Endodermal cell (in vitro differentiated cells): ENCODE results near the gene TRAF3. TPM values are rescaled to one million over a fixed set of nuclear protein-coding genes. Genes with fewer than 3 reads are reported as not detected.

ENCODE experiments used
- DNase-seq: peaks from one replicate; pipeline ENCODE4 v3.0.0-alpha.2; 2017
- H3K27ac ChIP-seq: 2 replicates; pipeline ENCODE4 v1.5.1; 2013; ENCODE audit warnings: mild to moderate bottlenecking, low read depth, low read length, moderate library complexity
- H3K27me3 ChIP-seq: 2 replicates; pipeline ENCODE4 v1.6.1; 2013; ENCODE audit warnings: mild to moderate bottlenecking, low read length, moderate library complexity; ENCODE audit not compliant: insufficient read depth, control insufficient read depth, poor library complexity, severe bottlenecking
- H3K36me3 ChIP-seq: 2 replicates; pipeline ENCODE4 v1.7.0; 2013; ENCODE audit warnings: mild to moderate bottlenecking, low read length, moderate library complexity; ENCODE audit not compliant: control insufficient read depth, insufficient read depth
- H3K4me1 ChIP-seq: one replicate; pipeline ENCODE4 v1.7.0; 2013; ENCODE audit warnings: low read length; ENCODE audit not compliant: control insufficient read depth, insufficient read depth
- H3K4me3 ChIP-seq: 2 replicates; pipeline ENCODE4 v1.5.1; 2013; ENCODE audit warnings: mild to moderate bottlenecking, low read length, moderate library complexity
- H3K9ac ChIP-seq: 2 replicates; pipeline ENCODE4 v1.6.1; 2013; ENCODE audit warnings: mild to moderate bottlenecking, low read length, moderate library complexity; ENCODE audit not compliant: poor library complexity, severe bottlenecking; ENCODE audit errors: extremely low read depth
- H3K9me3 ChIP-seq: 2 replicates; pipeline ENCODE4 v1.6.1; 2013; ENCODE audit warnings: mild to moderate bottlenecking, low read length, moderate library complexity; ENCODE audit not compliant: control insufficient read depth
- H3K27ac Mint-ChIP-seq: 2 replicates; pipeline ENCODE4 v1.8.0; 2020; ENCODE audit warnings: mixed read lengths
- H3K27me3 Mint-ChIP-seq: 2 replicates; pipeline ENCODE4 v1.8.0; 2021; ENCODE audit warnings: mild to moderate bottlenecking, mixed read lengths; ENCODE audit not compliant: insufficient read depth
- H3K36me3 Mint-ChIP-seq: 2 replicates; pipeline ENCODE4 v1.8.0; 2020; ENCODE audit warnings: low read depth, mixed read lengths
- H3K4me1 Mint-ChIP-seq: 2 replicates; pipeline ENCODE4 v1.8.0; 2020; ENCODE audit warnings: mixed read lengths
- H3K4me3 Mint-ChIP-seq: 2 replicates; pipeline ENCODE4 v1.8.0; 2020; ENCODE audit warnings: mild to moderate bottlenecking, moderate library complexity, mixed read lengths
- H3K9me3 Mint-ChIP-seq: 2 replicates; pipeline ENCODE4 v1.8.0; 2020; ENCODE audit warnings: mild to moderate bottlenecking, mixed read lengths
- WGBS, 2 experiments: methylation state at CpG; one replicate each; pipeline versions ENCODE4 v1.1.5 to v1.1.7; 2013; ENCODE audit warnings: missing lambda C conversion rate in 2 of 2, mixed read lengths in 1 of 2; ENCODE audit not compliant: insufficient coverage in 1 of 2, insufficient read length in 1 of 2; 5-methylcytosine and 5-hydroxymethylcytosine counted together
- total RNA-seq, 2 donors: library from RNA; stranded (reverse); fragmentation: NEBNext Ultra II Directional in 1 of 2; extraction: Animal tissue kit (Norgen Biotek cat#: 25700) in 1 of 2; gene quantifications; 2 replicates in 1 of 2; 3 replicates in 1 of 2; pipeline ENCODE4 v1.2.1, GENCODE V29; 2021
- TF ChIP-seq, protein P1 (sequence below): fragments of 200-600 bp; sonication (generic); conservative IDR thresholded peaks from 2 replicates; pipeline ENCODE4 v1.5.0; 2021; ENCODE audit warnings: antibody characterized with exemption, mild to moderate bottlenecking

TRAF3 gene
- total RNA-seq, 2 donors from 2014 or later, result 16.7 to 23.8 TPM

DNA sequence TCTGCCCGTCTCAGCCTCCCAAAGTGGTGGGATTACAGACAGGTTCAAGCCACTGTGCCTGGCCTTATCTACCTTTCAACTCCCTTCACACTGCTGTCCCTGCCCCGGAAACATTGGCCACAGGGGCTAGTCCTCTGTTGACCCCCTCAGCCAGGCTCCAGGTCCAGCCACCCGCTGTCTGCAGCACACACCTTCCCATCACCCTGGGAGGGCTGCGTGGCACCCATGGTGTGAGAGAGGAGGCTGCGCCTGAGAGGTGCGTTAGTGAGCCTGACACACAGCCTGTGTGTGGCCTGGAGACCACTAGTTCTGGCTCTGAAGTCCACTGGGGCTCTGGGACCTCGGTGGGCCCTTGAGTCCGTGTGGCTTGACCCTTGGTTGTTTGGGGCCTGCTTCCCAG is 28.4 kb upstream of the TRAF3 start:
- Mint-ChIP-seq H3K27me3 (no peaks in the 10 kb centered on the region), H3K4me3 (no peak overlapping the region), H3K36me3 (peaks cover 20% of the 10 kb centered on the region), H3K4me1 (peaks cover 16% of the 10 kb centered on the region), H3K27ac (no peak overlapping the region), H3K9me3 (no peaks in the 10 kb centered on the region)
- Histone ChIP-seq H3K36me3 (no peaks in the 10 kb centered on the region), H3K9me3 (no peaks in the 10 kb centered on the region), H3K4me3 (no peak overlapping the region), H3K27me3 (no peaks in the 10 kb centered on the region), H3K9ac (no peak overlapping the region), H3K4me1 (peaks cover 11% of the 10 kb centered on the region), H3K27ac (no peak overlapping the region)
- 96 to 100% methylated on average over 3 to 8 of the region's 8 CpGs for WGBS, 2 experiments
- no peak for DNase-seq
- TF ChIP-seq, protein P1, sequence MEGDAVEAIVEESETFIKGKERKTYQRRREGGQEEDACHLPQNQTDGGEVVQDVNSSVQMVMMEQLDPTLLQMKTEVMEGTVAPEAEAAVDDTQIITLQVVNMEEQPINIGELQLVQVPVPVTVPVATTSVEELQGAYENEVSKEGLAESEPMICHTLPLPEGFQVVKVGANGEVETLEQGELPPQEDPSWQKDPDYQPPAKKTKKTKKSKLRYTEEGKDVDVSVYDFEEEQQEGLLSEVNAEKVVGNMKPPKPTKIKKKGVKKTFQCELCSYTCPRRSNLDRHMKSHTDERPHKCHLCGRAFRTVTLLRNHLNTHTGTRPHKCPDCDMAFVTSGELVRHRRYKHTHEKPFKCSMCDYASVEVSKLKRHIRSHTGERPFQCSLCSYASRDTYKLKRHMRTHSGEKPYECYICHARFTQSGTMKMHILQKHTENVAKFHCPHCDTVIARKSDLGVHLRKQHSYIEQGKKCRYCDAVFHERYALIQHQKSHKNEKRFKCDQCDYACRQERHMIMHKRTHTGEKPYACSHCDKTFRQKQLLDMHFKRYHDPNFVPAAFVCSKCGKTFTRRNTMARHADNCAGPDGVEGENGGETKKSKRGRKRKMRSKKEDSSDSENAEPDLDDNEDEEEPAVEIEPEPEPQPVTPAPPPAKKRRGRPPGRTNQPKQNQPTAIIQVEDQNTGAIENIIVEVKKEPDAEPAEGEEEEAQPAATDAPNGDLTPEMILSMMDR, result no peak

DNA sequence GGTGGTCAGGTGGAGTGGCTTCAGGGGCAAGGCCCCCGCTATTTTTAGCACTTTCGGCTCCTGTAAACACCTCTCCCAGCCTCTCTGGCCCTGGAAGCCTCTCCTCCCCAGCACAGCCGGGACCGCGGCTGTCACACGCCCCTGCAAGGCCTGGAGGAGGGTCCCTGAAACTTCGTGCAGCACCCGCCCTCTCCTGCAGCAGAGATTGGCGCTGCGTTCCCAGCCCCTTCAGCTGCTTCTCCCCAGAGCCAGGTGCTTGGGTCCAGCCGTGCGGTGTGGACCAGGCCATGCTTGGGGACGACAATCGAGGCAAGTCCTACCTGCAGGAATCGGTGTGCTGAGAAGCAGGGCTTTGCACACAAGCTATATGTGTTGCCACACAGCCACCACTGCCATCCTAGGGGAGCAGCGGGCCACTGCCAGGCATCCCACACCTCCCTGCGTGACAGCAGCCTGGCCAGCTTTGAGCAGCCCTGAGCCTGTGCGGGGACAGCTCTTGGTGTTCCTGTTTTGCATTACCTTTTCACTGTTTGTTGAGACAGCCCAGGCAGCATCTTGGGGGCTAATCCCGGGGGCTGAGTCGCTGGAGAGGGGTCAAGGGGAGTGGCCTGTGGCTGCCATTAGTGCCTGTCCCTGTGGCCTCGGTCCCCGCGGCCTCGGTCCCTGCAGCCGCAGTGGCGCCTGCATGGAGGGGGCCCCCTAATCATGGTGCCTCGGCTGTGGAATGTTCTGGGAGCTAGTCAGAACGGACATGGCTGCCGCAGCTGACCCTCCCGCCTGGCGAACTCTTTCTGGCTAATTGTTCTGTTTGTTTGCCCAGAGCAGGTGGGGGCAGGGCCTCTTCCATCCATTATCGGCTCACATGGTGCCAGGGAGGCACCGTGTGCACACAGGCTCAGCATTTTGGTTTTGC is 27.6 kb upstream of the TRAF3 start:
- Mint-ChIP-seq H3K4me1 (peaks cover 16% of the 10 kb centered on the region), H3K27me3 (no peaks in the 10 kb centered on the region), H3K9me3 (no peaks in the 10 kb centered on the region), H3K4me3 (no peak overlapping the region), H3K36me3 (peaks cover 20% of the 10 kb centered on the region), H3K27ac (peak overlapping the region; percentile 52)
- Histone ChIP-seq H3K36me3 (no peaks in the 10 kb centered on the region), H3K4me3 (no peak overlapping the region), H3K27me3 (no peaks in the 10 kb centered on the region), H3K4me1 (peaks cover 11% of the 10 kb centered on the region), H3K9me3 (no peaks in the 10 kb centered on the region), H3K27ac (no peak overlapping the region), H3K9ac (no peak overlapping the region)
- 90% methylated on average over 24 to 33 of the region's 33 CpGs for WGBS, 2 experiments
- TF ChIP-seq, protein P1, result no peak
- DNase-seq, result peak; percentile 69

DNA sequence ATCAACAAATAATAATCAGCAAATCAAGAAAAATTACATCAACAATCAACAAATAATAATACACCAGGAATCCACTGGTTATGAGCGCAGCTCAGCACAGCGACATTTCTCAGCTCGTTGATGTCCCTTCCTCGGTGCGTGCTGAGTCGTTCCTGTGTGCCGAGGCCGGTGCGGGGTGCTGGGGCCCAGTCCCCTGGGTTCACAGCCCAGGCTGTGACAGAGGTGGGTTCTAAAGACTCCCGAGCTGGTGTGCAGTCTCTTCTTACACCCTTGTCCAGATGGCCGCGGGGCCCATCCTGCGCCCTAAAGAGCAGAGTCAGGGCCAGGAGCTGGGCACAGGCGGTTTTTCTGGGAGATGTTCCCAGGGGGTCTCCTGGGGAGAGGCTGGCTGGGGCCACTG is 26.9 kb upstream of the TRAF3 start:
- no peaks in the 10 kb centered on the region for H3K36me3 ChIP-seq
- no peaks in the 10 kb centered on the region for H3K27me3 ChIP-seq
- TF ChIP-seq, protein P1, result no peak
- Mint-ChIP-seq H3K27ac (peak overlapping the region; percentile 52), H3K4me1 (peaks cover 16% of the 10 kb centered on the region), H3K4me3 (no peak overlapping the region), H3K9me3 (no peaks in the 10 kb centered on the region), H3K27me3 (no peaks in the 10 kb centered on the region), H3K36me3 (peaks cover 20% of the 10 kb centered on the region)
- no peak for DNase-seq
- no peak overlapping the region for H3K4me3 ChIP-seq
- WGBS, 2 experiments, result 97 to 99% methylated on average over 12 to 14 of the region's 14 CpGs
- no peak overlapping the region for H3K9ac ChIP-seq
- H3K4me1 ChIP-seq, result peaks cover 11% of the 10 kb centered on the region
- no peaks in the 10 kb centered on the region for H3K9me3 ChIP-seq
- H3K27ac ChIP-seq, result no peak overlapping the region
